IPS DF 4.7 (cell line): ENCODE data around the gene S100A11.

Experiments used
- DNase-seq: peaks from one replicate; pipeline ENCODE4 v3.0.0-alpha.2; 2013; ENCODE audit warnings: low spot score; ENCODE audit errors: extremely low read depth

The S100A11 gene

GRCh38 chr1:152003846-152004442, 32.9 kb downstream of the S100A11 start:
- no peak for DNase-seq

- no peak for DNase-seq
Observed at GRCh38 chr1:152002960-152003359, 33.8 kb downstream of the S100A11 start.

GRCh38 chr1:152001631-152002584, 34.9 kb downstream of the S100A11 start:
- no peak for DNase-seq

DNA sequence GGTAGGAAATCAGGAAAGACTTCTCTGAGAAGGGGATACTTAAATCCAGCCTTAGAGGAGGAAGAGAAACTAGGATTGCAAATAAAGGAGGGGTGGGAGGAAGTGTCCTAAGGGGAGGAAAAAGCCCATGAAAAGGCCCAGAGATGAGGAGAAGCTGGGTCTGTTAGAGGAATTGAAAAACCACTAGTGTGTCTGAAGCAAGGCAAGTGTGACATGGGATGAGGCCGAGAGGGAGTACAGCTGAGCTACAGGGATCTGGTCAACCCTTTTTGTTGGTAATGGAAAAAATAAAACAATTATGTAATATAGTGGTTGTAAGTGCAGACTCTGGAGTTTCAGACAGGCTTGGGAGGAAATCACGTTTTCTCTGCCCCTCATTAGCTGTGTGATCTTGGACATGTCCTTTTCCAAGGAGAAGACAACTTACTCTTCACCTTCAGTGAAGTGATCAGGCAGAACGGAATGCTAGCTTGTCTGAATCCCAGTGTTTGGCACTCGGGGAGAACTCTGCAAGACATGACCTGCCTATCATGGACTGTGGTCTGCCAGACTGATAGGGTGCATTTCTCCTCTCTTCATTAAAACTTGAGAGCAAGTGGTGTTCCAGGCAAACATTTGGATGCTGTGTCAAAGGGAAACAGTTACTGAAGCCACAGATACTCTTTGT, 35.7 kb downstream of the S100A11 start:
- DNase-seq, result no peak

GRCh38 chr1:151998611-151999362, 38.0 kb downstream of the S100A11 start:
- DNase-seq, result no peak

DNA sequence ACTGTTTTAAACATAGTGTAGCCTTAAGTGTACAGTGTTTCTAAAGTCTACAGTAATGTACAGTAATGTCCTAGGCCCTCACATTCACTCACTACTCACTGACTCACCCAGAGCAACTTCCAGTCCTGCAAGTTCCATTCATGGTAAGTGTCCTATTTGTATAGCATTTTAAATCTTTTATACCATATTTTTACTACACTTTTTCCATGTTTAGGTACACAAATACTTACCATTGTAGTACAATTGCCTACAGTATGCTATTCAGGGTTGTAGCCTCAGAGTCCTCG, 39.6 kb downstream of the S100A11 start:
- DNase-seq, result no peak

- no peak for DNase-seq
Observed at GRCh38 chr1:151995774-151996173, 41.0 kb downstream of the S100A11 start.

- DNase-seq, result no peak
Observed at GRCh38 chr1:151994956-151995355, 41.8 kb downstream of the S100A11 start.

DNA sequence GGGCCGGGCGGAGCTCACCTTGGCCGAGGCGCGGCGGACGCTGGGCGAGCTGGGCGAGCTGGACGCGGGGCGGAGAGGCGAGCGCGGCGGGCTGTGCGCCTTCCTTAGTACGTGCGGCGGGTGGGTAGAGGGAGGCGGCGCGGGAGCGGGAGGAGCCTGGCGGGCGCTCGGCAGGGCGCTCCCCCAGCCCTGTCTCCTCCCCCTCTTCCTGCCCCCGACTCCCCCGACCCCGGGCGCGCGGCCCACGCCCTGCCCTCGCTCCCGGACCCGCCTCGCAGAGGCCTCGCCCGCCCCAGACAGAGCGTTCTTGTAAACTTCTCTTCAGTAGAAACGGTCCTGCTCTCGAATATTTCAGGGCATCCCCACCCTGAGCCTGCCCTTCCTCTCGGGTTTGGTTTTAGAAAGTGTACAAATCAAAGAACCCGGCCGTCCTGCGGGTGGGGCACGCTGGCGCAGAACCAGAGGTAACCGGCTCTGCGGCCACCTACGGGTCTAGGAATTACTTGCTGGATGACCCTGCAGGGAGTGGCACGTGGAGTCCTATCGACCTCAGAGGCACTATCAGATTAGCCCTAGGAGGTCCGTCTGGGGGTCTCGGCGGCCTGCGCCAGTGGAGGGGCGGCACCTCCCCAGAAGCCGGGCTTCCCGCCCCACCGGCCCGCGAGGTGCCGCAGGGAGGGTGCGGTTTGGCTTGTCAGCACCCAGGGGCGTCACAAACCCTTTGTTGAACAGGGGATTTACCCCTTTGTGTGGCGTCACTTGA, 42.9 kb downstream of the S100A11 start, which contains the start of gene S100A10:
Gene S100A10, minus strand, starts transcription at position 126 of the 763 bp plus-strand sequence. CDS start 7,629 bp downstream, outside the sequence.
- DNase-seq, result no peak

GRCh38 chr1:151993084-151993733, 43.6 kb downstream of the S100A11 start:
- no peak for DNase-seq

DNA sequence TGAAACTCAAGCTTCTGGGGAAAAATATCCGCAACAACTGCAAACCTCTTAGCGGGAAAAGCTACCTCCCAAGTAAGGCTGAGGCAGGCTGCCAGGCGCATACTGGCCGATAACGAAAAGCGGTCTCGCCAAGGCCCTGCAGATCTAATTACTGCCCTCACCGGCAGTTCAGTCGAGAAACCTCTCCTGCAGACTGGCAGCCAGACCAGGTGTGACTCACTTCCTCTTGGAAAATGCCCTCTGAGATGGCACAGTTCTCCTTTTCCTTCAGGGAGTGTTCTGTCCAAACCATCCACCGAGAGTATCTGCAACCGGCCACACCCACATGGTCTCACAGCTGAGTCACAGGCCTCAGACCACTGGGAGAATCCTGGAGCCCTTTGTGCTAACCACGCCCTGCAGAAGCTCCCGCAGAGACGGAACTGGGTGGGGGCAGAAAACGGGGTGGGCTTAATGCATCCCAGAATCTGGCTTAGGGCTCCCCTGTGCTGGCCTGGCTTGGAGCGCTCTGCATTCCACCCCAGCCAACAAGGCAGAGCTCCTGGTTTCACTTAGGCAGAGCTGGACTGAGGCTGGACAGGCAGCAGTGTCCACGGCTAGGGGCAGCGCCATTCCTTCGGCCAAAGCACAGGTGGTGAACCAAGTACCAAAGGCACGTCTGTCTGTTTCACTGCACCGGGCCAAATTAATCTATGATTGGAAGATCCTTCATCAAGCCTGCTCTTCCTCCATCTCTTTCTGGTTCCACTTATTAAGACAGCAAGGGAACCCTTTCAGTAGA, 44.3 kb downstream of the S100A11 start:
- no peak for DNase-seq

DNA sequence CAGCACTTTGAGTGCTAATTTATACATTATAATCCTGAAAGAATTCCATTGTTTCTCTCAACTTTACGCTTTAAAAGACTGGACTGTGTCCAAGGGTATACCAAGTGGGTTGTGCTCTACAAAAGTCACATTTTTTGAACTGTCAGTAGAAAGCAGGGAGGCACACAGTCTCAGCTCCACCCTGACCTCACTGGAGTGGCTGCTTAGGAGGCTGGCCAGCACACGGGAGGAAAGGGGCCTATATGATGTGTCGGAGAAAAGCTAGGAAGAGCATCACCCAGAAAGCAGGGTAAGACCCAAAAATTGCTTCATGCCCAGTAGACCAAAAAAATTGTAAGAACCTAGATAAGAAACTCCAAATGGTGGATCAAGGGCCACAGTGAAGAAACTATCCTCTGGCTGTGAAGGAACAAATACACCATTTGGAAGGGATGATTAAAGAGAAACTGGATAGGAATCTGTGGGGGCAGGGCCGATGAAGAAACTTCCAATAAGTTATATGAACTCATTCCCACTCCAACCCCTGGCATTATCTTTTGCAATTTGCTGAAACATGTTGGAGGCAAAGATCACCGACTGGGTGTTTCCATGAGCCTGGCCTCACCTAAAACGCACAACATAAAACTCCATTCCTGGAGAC, 45.0 kb downstream of the S100A11 start:
- DNase-seq, result no peak

DNA sequence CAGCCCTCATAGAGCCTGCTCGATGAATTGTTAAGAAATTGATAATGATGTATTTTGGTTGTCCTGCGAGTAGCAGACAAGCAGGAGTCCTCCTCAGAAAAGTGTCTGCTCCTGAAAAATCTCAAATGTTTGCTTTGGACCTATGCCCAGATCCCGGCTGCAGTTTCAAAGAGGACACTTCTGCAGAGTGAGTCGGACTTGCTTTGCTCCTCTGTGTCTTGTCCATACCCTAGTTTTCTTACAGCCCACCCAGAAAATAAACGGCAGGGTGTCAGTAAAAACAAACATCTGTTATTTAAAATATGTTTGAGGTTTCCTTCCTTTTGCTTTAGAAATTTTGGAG, 46.0 kb downstream of the S100A11 start:
- DNase-seq, result no peak

DNA sequence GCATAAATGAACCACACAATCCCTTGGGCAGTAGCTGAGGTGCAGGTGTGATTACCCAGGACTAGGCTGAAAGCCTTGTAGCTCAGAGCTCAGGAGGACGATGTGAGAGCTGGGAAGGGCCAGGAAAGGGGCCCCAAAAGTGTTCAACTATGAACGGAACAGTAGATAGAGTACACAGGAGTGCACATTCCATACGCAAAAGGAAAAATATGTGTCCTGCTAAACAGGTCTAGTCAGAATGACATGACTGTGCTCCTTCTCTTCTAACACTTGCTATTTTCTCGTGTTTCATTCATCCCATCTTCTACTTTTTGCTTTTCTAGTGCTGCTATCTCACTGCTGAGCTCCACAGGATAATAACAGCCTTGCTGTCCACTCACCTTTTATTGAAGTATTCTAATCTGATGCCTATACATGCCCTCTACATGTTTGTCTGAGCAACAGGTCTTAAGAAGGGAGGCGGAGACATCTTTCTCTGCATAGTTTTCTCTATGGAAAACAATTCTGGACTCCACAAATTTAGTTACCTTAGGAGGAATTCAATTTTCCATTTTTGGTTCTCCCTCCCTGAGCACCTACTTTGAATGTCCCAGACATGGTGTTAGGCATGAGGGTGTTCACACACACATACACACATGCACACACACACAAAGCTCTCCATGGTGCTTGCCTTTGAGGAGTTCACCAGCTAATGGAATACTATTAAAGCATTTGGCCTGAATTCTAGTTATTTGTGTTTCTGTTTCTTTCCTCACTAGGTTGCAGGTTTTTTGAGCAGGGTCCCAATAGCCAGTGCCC, 46.5 kb downstream of the S100A11 start:
- no peak for DNase-seq

- no peak for DNase-seq
Observed at GRCh38 chr1:151989211-151989862, 47.5 kb downstream of the S100A11 start.

DNA sequence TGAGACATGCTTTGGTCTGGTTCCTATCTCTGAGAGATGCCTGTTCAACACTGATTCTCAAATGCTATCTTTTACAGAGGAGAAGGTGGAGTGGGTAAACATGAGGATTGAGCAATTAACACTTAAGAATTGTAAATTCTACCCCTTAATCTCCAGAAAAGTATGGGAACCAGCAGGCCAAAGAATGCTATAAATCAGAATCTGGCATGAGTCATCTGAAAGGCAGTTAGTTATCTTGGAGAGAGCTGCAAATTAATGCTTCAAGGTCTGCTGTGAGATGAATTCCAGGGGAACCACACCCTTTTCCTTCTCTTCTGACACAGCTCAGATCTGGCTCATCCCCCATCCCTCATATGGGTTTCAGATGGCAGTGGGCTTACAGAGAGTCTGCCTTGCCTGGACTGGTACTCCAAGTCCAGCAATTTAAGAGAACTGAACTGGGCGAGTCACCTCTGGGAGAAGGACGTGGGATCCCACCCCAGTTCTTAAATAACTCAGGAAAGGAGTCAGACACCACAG, 48.3 kb downstream of the S100A11 start:
- DNase-seq, result no peak

GRCh38 chr1:151986501-151987190, 50.2 kb downstream of the S100A11 start:
- no peak for DNase-seq
